Measurements from ENCODE around the gene SLC30A10. TPM values are rescaled to one million over a fixed set of nuclear protein-coding genes. Genes with fewer than 3 reads are reported as not detected.

SLC30A10 gene
- total and polyA plus RNA-seq, 12 donors: 0.15 to 0.56 (median 0.23) TPM; not detected in 4

GRCh38 chr1:219965285-219966070 is 37.1 kb upstream of the SLC30A10 start:
- H3K4me3 ChIP-seq: no peak overlapping the region
- H3K9me3 ChIP-seq: no peaks in the 10 kb centered on the region
- no peak for ATAC-seq
- H3K36me3 ChIP-seq: peaks cover 0 to 34% (median 19%) of the 10 kb centered on the region in 9 donors
- H3K27me3 ChIP-seq: no peaks in the 10 kb centered on the region
- H3K27ac ChIP-seq: no peak overlapping the region
- no peak for TF ChIP-seq CTCF (IDR thresholded peaks at IDR 0.05)
- DNase-seq: no peak
- H3K4me1 ChIP-seq: no peaks in the 10 kb centered on the region
- 82 to 83% methylated on average over 6 of the region's 6 CpGs for WGBS, 2 donors
- intact Hi-C loops (cut with DNase I): no loop called here

GRCh38 chr1:219963432-219963831 is 35.1 kb upstream of the SLC30A10 start:
- Histone ChIP-seq H3K9me3 (no peaks in the 10 kb centered on the region), H3K27me3 (no peaks in the 10 kb centered on the region), H3K4me1 (no peaks in the 10 kb centered on the region), H3K4me3 (no peak overlapping the region), H3K36me3 (peaks cover 0 to 13% (median 7%) of the 10 kb centered on the region in 9 donors), H3K27ac (no peak overlapping the region)
- ATAC-seq (no peak), DNase-seq (no peak)
- intact Hi-C loops (cut with DNase I): no loop called here
- 83 to 88% methylated on average over 7 of the region's 7 CpGs for WGBS, 2 donors
- no peak for TF ChIP-seq CTCF (IDR thresholded peaks at IDR 0.05)

- Histone ChIP-seq H3K4me1 (no peaks in the 10 kb centered on the region), H3K36me3 (no peaks in the 10 kb centered on the region), H3K9me3 (no peaks in the 10 kb centered on the region), H3K4me3 (no peak overlapping the region), H3K27ac (no peak overlapping the region), H3K27me3 (no peaks in the 10 kb centered on the region)
- WGBS, 2 donors: 85 to 86% methylated on average over 3 of the region's 3 CpGs
- TF ChIP-seq CTCF (IDR thresholded peaks at IDR 0.05): no peak
- DNase-seq (no peak), ATAC-seq (no peak)
- intact Hi-C loops (cut with DNase I): no loop called here
These were observed 33.3 kb upstream of the SLC30A10 start for GRCh38 chr1:219961684-219962083.

- Histone ChIP-seq H3K36me3 (no peaks in the 10 kb centered on the region), H3K9me3 (no peaks in the 10 kb centered on the region), H3K27ac (no peak overlapping the region), H3K4me1 (no peaks in the 10 kb centered on the region), H3K4me3 (no peak overlapping the region), H3K27me3 (no peaks in the 10 kb centered on the region)
- WGBS, 2 donors: 62 to 71% methylated on average over 3 of the region's 3 CpGs
- DNase-seq (no peak), ATAC-seq (no peak)
- TF ChIP-seq CTCF (IDR thresholded peaks at IDR 0.05): no peak
- intact Hi-C loops (cut with DNase I): no loop called here
These were observed 31.3 kb upstream of the SLC30A10 start for GRCh38 chr1:219959540-219960203.
